GOT3 (cell line): ENCODE results near the gene CNOT2.

Experiments
- DNase-seq: peaks from one replicate; lab custom pipeline; 2025; ENCODE audit warnings: mixed read lengths; lab: John Stamatoyannopoulos, UW

Gene CNOT2, protein sequence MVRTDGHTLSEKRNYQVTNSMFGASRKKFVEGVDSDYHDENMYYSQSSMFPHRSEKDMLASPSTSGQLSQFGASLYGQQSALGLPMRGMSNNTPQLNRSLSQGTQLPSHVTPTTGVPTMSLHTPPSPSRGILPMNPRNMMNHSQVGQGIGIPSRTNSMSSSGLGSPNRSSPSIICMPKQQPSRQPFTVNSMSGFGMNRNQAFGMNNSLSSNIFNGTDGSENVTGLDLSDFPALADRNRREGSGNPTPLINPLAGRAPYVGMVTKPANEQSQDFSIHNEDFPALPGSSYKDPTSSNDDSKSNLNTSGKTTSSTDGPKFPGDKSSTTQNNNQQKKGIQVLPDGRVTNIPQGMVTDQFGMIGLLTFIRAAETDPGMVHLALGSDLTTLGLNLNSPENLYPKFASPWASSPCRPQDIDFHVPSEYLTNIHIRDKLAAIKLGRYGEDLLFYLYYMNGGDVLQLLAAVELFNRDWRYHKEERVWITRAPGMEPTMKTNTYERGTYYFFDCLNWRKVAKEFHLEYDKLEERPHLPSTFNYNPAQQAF

DNA sequence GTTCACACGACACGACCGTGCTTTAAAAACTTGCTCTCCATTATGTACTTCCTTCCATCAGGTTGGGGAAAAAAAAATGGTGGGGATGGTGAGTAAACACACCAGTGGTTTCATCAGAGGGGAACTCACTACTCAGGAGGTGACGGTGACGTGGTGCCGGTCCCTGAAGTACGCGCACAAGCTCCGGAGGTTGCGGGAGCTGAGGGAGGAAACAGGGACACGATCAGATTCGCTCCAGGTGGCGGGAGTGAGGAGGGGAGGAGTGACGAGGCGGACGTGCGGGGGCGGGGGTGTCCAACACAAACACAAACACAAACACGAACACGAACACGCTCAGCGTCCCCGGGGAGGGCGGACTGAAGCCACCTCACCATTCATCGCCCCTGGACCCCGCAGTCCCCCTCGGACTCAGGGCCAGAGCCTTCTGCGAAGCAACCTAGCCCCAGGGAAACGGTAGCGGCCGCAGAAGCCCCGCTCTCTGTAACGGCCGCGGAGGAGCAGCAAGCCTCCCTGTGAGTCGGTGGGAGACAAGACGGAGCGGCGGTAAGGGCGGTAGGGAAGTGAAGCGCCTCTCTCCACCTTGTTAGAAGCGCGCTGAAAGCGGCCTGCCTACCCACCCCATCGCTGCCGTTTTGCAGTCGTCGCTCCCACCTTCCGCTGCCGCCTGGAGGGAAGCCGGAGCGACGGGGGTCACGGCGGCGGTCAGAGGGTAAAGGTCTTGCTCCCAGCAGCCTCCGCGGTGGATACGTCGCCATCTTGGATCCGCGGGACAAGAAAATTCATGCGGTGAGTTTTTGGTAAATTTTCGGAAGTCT, at the start of gene CNOT2:
CNOT2 (plus strand) TSS at position 739 of the 815 bp plus-strand sequence. CDS start 34,794 bp downstream, outside the sequence.
- DNase-seq: peak; percentile 100

DNA sequence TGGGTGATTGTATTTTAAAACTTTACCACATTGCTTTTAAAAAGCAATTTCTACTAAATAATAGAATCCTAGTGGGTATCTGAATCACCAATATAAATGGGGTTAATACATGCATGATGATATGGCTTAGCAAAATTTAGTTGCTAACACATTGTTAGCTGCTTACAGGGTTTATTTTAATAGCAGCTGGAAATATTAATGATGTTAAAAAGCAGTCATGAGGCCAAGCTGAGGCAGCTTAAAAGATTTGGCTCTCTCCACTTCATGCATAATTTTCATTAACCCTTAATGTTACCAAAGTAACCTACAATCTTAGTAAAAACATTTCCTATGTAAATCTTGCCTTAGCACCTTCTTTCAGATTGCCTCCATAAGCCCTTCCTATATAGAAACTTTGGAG, 49.2 kb upstream of the CNOT2 start:
- DNase-seq: no peak

DNA sequence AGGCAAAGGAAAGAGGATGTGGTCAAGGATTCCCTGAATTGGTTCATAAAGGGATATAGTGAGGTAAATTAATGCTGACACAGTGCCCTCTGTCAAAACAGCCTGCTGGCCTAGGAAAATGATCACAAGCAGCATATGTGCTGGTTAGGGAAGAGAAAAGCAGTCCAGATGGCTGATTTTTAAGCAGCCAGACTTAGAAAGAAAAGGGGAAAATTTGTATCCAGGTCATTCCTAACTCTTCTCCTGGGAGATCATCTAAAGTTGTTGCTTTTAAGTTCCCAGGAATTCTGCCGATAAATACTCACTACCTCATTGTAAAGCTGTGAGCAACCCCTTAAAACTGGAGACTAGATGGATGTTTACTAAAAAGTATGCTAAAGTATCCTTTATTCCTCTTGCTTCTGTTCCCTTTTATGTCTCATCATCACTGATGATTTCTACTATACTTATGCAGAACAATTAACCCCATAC, 46.4 kb upstream of the CNOT2 start:
- DNase-seq: no peak

DNA sequence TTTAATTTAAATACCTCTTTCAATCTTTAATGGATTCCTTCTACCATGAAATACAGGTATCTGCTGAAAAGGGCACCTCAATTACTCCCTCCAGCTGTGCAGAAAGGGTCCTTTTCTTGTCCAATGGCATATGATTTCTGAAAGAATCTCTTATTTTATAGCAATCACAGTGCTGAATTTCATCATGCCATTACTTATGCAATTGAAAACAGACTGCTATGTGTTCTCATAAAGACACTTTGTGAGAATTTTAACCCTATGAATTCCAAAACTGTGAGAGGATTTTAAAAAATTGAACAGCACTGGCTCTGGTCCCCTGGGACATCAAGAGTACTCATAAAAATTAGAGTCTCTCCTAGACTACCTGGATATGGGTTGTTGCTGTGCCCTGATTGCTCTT, 45.9 kb upstream of the CNOT2 start:
- DNase-seq: no peak

DNA sequence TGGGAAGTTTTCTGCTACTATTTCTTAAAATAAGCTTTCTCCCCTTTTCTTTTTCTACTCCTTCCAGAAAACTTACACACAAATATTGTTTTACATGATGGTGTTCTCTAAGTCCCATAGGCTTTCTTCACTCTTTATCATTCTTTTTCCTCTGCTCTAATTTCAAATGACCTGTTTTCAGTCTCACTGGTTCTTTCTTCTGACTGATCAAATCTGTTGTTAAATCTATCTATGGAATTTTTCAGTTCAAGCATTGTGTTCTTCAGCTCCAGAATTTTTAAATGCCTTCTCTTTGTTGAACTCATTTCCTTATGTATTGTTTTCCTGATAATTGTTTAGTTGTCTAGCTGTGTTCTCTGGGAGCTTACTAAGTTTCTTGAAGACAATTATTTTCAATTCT, 29.5 kb upstream of the CNOT2 start:
- DNase-seq: no peak

DNA sequence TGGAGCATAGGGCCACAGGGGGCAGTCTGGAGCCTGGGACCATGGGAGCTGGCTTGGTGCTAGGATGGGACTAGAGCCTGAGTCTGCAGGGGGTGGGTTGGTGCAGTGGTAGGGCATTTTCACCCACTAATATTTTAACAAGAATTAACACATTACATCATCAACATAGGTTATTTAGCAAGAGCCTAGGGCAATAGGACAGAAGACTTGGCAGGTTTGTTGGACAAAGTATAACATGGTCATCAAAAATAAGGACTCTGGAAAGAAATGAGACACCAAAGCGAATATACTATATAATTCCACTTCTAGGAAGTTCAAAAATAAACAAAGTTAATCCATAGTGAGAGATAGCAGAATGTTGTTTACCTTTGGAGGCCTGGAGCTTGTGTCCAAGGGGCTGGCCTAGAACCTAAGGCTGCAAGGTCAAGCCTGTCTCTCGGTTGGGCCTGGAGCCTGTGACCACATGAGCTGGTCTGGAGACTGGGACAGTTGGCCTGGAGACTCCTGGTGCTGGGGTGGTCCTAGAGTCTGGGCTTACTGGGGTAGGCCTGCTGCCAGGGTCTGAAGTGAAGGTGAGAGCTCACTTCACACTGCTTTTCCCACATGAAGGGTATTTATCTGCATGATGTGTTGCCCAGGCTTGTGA, 28.1 kb upstream of the CNOT2 start:
- DNase-seq: no peak

DNA sequence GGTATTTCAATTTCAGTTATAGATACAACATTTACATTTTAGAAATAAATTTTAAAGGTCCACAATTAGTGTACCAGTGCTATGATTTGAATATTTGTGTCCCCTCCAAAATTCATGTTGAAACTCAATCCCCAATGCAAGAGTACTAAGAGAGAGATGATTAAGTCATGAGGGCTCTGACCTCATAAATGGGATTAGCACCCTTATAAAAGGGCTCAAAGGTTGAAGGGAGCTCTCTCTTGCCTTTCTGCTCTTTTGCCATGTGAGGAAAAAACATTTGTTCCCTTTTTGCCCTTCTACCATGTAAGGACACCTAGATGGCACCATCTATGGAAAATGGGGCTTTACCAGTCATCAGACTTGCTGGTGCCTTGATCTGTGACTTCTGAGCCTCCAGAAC, 25.8 kb upstream of the CNOT2 start:
- DNase-seq: no peak

DNA sequence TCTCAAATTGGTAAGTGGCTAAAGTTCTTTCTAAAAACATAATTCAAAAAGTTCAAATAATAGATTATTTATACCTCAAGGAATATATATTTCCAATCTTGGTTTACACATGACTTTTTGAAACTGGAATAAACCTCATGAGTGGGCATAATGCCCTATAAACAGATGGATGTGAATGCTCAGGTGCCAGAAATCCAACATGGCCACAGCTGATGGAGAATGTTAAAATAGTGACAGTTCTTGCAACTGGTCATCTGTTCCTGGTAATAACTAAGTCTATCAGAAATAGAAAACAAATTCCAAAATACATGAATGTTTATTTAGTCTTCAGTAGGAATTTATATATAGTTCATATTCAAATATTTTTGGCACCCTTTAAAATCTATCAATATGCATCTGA, 21.6 kb upstream of the CNOT2 start:
- DNase-seq: no peak

DNA sequence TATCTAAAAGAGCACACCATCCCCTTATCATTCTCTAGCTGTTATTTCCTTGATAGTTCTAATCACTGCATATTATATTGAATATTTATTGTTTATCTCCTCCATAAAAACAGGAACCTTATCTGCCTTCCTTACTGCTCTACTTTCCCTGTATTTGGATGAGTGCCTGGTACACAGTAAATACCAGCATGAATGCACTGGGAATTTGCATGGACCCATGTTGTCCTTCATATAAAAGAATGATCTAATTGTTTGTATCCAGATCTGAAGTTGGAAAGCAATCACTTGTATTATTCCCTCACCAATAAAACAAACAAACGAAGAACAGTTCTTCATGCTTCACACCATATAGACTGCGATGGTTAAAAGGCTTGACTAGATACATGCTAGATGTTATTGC, 15.3 kb upstream of the CNOT2 start:
- no peak for DNase-seq

DNA sequence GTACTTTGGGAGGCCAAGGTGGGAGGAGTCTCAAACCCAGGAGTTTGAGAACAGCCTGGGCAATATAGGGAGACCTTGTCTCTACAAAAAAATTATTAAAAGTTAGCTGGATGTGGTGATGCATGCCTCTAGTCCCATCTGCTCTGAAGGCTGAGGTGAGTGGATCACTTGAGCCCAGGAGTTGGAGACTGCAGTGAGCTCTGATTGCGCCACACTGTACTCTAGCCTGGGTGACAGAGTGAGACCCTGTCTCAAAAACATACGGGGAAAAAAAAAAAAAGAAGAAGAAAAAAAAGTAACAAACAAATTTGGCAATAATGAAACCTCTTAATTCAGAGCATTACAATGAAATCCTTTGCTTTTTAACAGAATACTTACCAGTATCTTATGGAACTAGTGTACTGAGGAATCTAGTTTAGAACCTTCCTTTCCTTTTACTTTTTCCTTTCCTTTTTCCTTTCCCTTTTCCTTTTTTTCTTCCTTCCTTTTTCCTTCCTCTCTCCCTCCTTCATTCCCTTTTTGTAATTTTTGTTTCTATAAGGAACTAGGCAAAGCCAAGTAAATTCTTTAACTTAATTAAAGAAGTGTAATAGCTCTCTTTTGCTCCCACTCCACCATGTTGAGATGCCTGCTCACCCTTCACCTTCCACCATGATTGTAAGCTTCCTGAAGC, 12.2 kb upstream of the CNOT2 start:
- DNase-seq: no peak

DNA sequence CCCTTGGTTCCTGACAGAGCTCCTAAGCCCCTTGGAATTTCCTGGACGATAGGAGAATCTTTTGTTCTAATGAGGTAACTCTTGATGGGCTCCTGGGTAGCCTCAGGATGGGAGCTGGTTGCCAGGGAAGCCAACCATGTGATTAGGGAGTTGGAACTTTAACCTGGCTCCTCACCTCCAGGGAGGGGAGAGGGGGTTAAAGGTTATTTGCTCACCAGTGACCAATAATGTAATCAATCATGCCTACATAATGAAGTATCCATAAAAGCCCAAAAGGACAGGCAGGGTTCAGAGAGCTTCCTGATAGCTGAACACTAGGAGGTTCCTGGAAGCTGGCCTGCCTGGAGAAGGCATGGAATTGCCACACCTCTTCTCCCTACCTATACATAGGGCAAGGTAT, 6.2 kb upstream of the CNOT2 start:
- no peak for DNase-seq

DNA sequence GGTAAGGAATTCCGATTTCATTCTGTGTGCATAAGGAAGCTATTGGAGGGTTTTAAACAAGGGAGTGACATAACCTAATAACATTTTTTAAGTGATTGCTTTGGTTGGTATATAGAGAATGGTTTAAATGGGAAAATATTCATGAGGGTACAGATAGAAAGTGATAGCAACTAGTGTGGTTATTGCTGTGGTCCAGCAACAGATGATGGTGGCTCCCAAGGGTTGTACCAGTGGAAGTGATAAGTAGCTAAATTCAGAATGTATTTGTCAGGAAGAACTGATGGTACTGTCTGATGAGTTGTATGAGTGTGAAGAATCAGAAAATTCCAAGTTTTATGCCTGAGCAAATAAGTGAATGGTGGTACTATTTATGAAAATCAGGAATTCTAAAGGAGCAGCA, 2.6 kb upstream of the CNOT2 start:
- DNase-seq: no peak

DNA sequence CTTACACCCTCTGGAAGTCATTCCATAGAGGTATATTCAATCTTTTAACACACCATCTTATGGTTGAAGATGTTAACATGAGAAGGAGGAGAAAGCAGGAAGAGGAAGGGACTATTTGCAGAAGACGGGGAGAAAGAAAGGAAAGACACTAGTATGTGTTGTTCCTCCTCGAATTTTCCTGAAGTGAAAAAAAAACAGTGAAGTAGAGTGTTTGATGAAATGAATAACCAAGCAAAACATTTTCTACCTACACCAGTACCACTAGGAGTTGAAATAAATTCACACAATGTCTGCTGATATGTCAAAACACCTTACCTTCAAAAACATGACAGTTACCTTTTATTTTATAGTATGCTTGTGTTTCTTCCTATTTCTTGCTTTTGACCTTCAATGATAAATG, 1.4 kb upstream of the CNOT2 start:
- no peak for DNase-seq

DNA sequence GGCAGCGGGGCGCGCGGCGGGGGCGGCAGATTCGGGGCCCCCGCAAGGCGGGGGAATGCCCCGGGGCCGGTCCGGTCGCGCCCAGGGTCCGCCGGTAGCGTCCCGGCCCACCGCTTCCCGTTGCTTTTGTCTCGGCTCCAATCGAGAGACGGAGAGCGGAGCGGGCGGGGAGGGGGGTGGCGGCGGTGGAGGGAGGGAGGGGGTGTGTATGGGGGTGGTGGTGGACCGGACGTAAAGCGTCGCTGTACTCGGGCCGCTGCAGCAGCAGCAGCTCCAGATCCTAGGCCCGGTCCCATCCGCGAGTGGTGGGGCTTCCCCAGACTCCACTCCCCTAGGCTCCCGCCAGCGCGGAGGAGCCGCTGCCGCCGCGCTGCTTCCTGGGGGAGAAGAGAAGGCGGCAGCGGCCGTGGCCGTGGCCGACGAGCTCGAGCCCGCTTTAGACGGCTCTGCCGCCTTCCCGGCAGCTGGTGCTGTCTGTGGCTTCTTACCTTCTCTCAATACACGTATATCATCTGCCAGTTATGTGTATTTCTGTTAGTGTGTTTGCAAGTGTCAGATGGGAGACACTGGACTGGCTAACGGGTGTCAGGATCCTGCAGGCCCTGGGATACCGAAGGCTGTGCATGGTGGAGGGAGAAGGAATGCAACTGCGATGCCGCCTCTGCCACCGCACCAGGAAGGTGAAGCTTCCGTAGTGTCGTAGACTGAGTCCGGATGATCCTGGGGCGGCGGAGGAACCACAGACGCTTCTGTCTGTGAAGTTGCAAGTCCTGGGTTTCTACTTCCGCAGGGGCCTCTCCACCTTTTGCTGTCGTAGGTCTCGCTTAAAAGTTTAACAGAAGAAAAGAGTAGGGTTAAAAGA, 508 bp downstream of the CNOT2 start:
- peak; percentile 100 for DNase-seq

DNA sequence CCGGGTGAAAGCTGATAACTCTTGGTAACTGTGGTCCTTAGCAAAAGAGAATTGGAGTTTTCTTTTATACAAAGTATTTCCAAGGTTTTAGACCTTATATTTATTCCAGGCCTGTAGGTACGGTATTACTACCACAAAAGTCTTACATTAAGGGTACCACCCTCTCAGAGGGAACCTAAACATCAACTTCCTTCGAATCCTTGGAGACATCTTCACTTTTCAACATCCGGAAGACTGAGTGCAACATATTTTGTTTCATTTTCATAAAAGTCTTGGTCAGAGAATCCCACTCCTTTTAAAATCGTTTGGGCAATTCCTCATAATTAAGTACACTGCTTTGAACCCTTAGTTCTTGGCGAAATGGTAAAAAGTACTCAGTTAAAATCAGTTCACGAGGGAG, 1.2 kb downstream of the CNOT2 start:
- no peak for DNase-seq

DNA sequence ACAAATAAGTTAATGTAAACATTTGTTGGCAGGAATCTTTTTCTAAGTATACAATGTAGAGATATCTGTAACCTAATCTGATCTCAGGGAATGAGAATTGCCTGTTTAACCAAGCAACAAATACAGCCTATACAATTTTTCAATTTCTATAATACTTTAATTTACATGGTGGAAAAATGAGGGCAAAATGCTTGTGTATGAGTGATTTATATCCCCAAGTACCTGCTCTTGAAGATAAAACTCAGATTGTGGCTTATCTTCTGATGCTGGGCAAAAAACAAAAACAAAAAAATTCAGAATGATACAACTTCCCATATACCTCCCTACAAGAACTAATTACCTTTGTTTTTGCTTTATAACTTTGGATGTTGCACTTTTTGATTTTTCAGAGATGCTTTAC, 2.2 kb downstream of the CNOT2 start:
- DNase-seq: no peak

DNA sequence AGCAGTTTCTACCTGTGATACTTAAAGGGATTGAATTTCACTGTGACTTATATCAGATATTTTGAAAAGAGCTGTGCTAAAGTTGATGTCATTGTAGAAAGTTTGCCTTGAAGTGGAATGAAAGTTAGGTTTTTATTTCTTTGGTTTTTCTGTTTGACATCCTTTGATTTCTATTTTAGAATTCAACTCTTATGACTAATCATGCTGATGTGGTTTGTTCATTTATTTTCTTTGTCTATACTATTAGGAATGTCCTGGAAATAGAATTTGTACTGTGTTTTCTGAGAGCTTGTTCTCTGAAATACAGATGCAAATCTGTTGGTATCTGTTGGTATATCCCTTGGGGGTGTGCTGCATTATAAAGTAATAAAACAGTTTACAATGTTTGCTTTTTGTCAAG, 3.3 kb downstream of the CNOT2 start:
- no peak for DNase-seq

DNA sequence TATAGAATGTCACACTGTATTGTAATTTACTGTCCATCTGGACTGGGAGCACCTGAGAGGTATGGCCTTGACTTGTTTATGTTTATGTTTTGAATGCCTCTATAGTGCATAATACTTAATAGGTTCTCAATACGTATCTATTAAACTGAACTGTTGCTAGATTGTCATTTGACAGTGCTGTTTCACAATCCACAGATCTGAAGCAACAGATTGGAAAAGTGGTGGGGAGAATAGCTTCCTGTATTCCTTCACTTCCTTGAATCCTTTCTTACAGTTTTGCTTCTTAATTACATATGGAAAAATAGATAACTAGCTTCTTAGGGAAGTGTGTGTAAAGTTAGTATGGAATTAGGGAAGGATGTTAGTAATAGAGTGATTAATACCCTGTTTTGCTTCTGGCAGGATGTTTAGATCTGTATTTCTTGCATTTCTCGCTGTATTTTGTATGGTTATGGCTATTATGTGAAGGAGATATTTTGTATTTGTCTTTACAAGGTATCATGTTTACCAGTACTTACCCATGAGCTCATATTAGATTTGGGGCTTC, 4.5 kb downstream of the CNOT2 start:
- no peak for DNase-seq

DNA sequence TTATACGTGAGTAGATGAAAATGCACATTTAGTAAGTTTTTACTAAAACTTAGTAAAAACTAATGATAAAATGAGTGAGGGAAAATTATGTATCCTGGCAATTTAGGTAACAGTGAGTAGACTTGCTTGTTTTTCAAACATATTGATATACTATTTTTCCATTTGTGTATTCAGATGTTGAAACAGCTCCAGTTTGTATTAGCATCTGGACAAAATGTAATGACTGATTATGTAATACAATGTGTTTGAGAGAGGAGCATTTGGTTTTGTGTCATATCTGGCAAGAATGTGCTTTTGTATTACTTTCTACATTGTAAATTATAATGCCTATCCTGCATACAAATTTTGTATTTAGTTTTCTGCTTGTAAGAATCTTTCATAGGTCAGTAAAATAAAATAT, 5.6 kb downstream of the CNOT2 start:
- DNase-seq: no peak

DNA sequence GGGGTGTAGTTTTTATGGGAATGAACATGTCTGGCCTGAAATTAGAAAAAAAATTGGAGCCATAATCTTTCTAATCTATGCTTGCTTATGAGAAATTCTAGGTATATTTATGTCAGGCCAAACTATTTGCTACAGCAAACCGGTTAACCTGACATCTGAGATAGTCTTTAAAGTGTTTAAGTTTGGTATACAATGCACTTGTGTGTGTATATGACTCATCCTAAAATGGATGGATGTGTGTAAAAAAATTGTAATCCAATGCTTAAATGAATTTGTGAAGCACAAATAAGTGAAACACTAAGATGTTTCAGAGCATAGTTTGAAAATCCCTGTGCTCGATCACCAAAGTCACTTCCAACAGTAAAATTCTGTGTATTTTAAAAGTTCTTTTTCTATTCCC, 6.7 kb downstream of the CNOT2 start:
- DNase-seq: no peak

DNA sequence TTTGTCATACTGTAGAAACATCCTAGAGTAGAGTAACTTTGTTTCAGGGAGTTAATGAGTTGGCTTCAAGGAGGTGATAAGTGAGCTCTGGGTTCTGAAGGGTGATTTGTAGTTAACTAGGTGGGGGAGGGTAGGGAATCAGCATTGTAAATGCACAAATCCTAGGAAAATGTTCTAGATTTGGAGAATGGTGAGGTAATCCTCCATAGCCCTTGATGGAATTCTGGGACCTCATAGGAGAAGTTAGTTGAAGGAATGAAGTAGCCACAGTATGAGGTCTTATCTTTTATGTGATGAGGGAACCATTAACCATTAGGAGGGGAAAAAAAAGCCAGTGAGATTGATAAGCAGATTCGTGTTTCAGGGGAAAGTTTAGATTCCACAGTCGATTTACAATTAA, 8.0 kb downstream of the CNOT2 start:
- no peak for DNase-seq
